Hepatic stellate cell (primary cell): ENCODE measurements around the gene LSM2.
"Not testable (repeated sequence)": the region's sequence is repeated elsewhere in the genome, so short reads cannot be mapped to it uniquely, and the experiment has no call there.

Experiments
- DNase-seq: peaks from one replicate; pipeline ENCODE4 v3.0.0; 2011; ENCODE audit warnings: low spot score

LSM2 gene

DNA sequence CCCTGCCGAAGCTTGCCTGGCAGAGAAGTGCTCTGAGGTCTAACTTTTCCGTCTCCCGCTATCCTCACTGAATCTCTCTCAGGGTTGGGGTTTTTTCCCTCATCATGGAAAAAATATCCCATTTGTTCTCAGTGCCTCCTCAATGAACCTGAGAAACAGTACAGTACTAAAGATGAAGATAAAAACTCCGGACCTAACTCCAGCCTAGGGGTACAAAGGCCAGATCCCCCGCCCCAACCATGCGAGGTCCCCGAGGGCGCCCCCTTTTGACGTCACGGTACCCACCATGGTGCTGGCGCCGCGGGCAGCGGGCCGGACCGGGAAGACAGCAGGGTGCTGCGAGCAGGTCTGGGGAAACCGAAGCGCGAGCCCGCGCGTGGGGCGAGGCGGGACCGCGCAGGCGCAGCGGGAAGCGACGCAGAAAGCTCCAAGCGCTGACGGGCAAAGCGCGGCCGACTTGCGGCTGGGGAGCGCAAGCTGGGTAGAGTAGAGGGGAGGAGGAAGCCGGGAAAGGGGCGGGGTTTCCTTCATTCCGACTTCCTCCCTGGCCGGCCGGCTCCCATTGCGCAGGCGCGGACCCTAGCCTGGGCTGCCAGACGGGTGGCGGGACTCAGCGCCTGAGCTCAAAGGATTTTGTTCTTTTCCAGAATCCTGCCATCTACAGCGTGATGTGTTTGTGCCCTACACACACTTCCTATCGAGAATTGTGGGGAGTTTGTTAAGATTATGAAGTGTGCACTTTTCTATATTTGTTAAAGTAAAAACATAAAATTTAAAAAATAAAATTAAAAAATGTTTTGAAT is at the start of gene LSM2:
Gene LSM2 (minus strand): TSS at position 497 of the 803 bp plus-strand sequence. CDS start 209 bp downstream, at position 288.
- peak; percentile 99 for DNase-seq

DNA sequence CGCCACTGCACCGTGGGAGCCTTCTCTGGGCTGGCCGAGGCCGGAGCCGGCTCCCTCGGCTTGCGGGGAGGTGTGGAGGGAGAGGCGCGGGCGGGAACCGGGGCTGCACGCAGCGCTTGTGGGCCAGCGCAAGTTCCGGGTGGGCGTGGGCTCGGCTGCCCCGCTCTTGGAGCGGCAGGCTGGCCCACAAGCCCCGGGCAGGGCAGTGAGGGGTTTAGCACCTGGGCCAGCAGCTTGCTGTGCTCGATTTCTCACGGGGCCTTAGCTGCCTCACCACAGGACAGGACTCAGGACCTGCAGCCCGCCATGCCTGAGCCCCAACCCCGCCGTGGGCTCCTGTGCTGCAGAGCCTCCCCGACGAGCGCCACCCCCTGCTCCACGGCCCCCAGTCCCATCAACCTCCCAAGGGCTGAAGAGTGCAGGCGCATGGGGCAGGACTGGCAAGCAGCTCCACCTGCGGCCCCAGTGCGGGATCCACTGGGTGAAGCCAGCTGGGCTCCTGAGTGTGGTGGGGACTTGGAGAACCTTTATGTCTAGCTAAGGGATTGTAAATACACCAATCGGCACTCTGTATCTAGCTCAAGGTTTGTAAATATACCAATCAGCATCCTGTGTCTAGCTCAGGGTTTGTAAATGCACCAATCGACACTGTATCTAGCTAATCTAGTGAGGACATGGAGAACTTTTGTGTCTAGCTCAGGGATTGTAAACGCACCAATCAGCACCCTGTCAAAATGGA is 45.4 kb upstream of the LSM2 start:
- DNase-seq: not testable (repeated sequence)

DNA sequence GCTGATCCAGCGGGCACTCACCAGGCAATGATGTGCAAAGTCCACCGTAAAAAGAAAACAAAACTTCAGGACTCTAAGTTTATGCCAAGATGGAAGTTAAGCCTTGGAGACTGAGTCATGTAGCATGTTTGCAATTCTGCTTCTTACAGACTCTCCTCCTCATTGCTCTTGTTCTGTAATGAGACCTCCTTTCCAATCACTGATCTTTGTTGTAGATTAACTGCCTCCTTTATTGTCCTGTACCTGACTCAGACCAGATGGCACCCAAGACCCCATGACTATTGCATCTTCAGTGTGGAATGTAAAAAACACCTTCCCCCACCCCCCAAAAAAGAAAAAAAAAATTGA is 44.7 kb upstream of the LSM2 start:
- DNase-seq: no peak

DNA sequence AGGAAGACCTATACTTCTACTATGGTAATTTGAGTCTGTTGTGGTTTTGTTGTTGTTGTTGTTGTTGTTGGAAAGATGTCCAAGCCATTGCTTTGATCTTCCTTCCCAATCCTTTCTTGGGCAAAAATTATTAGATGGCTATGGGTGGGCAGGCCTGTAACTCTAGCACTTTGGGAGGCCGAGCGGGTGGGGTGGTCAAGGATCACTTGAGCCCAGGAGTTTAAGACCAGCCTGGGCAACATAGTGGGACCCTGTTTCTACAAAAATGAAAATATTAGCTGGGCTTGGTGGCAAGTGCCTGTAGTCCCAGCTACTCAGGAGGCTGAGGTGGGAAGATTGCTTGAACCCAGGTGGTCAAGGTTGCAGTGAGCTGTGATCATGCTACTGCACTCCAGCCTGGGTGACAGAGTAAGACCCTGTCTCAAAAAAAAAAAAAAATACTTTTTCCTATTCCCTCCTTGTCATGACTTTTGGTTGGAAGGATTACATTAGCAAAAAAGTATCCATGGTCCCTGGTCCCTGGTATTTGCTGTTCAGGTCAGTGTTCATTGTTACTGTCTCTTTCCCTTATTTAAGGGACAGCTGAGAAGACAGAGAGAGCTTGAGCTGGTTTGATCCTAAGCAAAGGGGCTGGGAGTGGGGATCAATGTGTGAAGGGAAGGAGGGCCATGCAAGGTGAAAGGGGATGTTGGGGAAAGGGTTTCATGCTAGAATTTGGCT is 44.2 kb upstream of the LSM2 start:
- no peak for DNase-seq

DNA sequence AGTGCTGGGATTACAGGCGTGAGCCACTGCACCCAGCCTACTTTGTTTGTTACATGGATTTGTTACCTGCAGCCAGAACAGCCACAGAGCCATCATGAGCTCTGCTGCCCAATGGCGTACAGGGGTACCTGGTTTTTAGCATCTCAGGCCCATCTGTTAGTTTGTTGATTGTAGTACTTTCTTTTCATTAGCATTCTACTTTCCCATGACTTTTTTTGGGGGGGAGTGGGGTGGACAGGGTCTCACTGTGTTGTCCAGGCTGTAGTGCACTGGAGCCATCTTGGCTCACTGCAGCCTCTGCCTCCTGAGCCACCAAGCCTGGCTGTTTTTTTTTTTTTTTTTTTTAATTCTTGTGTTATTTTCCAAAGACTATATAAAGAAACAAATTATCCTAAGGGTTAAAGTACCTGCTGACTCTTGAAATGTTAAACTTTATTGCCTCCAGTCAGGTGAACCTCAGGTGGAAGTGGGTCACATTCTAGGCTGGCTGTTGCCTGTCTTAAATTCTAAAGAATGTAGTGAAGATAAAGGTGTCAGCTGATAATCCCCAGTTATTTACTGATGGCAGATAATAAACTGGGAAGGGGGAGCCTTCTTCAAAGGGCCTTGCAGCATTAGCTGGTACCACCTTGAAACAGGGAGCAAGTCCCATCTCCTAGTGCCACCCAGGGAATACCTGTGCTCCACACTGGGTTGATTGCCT is 40.7 kb upstream of the LSM2 start:
- no peak for DNase-seq

DNA sequence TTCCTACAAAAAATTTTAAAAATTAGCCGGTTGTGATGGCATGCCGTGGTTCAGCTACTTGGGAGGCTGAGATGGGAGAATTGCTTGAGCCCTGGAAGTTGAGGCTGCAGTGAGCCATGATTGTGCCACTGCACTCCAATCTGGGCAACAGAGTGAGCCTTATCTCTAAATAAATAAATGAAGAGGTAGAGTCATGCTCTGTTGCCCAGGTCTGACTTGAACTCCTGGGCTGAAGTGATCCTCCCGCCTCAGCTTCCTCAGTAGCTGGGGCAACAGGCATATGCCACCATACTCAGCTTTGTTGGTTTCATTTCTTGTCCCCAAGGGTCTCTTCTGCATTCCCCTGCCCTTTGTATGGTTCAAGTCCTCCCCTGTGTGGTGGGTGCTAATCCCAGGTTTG is 37.7 kb upstream of the LSM2 start:
- no peak for DNase-seq

DNA sequence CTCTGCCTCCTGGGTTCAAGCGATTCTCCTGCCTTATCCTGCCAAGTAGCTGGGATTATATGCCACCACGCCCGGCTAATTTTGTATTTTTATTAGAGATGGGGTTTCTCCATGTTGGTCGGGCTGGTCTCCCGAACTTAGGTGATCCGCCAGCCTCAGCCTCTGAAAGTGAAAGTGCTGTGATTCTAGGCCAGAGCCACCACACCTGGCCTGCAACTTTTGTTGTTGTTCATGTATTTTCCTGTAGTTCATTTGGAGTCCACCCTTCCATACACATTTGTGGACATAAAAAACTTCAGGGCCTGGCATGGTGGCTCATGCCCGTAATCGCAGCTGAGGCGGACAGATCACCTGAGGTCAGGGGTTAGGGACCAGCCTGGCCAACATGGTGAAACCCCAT is 35.3 kb upstream of the LSM2 start:
- no peak for DNase-seq

DNA sequence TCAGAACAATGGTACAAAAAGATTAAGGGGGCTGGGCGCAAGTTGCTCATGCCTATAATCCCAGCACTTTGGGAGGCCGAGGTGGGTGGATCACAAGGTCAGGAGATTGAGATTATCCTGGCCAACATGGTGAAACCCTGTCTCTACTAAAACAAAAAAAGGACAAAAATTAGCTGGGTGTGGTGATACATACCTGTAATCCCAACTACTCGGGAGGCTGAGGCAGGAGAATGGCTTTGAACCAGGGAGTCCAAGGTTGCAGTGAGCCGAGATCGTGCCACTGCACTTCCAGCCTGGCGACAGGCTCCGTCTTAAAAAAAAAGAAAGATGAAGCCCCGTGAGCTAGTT is 33.0 kb upstream of the LSM2 start:
- not testable (repeated sequence) for DNase-seq

DNA sequence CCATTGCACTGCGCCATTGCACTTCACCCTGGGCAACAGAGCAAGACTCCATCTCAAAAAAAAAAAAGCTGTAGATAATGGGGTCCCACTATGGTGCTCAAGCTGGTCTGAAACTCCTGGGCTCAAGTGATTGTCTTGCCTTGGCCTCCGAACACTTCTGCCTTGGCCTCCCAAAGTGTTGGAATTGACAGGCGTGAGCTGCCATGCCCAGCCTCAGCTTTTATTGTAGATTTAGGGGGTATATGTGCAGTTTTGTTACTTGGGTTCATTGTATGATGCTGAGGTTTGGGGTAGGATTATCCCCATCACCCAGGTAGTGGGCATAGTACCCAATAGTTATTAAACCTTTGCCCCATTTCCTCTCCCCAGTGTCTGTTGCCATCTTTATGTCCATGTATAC is 32.2 kb upstream of the LSM2 start:
- DNase-seq: no peak

DNA sequence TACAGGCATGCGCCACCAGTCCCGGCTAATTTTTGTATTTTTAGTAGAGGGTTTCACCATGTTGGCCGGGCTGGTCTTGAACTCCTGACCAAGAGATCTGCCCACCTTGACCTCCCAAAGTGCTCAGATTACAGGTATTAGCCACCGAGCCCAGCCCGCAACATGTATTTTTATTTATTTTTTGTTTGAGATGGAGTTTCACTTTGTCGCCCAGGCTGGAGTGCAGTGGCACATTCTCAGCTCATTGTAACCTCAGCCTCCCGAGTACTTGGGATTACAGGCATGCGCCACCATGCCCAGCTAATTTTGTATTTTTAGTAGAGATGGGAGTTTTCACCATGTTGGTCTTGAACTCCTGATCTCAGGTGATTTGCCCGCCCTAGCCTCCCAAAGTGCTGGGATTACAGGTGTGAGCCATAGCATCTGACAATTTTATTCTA is 31.4 kb upstream of the LSM2 start:
- not testable (repeated sequence) for DNase-seq

DNA sequence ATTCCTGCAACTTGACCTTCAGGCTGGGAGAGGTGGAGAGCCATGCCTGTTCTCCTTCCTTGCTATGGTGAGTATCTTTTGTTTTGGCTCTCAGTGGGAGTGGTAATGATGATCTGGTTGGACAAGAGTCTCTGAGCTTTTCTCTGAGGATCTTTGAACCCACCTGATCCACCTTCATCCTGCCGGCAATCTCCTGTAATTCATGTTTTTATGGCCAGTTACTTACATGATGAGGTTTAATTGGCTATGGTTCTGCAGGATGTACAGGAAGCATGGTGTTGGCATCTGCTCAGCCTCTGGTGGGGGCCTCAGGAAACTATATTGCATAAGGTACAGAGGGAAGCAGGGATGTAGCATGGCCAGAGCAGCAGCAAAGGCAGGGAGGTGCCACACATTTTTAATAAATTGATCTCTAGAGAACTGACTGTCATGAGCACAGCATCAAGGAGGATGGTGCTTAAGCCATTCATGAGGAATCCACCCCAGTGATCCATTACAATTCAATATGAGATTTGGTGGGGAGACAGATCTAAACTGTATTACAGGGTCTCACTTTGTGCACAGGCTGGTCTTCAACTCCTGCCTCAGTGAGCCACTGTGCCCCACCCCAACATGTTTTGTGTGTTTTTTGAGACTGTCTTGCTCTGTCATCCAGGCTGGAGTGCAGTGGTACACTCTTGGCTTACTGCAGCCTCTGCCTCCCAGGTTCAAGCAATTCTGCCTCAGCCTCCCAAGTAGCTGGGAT is 30.8 kb upstream of the LSM2 start:
- no peak for DNase-seq

DNA sequence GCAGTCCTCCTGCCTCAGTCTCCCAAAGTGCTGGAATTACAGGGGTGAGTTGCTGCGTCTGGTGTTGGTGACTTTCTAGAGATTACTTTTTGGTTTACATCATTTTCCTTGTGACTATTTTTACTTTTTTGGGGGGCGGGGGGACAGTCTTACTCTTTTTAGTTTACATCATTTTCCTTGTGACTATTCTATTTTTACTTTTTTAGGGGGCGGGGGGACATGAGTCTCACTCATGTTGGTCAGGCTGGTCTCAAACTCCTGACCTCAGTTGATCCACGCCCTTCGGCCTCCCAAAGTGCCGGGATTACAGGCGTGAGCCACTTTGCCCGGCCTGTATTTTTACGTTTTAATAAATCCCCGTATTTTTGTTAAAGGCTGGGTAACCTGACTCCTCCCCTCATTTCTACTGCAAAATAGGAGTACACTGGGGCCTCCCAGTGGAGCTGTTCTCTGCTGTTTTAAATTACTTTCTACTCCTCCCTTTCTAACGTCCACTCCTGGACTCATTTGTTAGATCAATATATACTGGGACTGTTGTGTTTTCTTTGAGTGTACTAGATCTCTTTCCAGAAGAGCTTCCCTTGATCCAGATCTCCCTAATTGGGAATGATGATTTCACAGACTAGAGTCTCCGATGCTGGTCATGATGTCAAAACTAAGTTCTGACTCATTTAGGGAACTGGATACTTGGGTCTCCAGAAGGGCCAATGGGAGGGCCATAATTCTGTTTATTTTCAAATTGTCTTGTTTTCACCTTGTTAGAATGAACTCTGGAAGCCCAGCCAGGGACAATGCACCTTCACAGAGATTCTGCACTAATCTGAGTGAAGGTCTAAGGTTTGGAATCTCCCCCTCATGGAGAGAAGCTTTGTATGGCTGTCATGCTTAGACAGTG is 30.0 kb upstream of the LSM2 start:
- peak; percentile 53 for DNase-seq

DNA sequence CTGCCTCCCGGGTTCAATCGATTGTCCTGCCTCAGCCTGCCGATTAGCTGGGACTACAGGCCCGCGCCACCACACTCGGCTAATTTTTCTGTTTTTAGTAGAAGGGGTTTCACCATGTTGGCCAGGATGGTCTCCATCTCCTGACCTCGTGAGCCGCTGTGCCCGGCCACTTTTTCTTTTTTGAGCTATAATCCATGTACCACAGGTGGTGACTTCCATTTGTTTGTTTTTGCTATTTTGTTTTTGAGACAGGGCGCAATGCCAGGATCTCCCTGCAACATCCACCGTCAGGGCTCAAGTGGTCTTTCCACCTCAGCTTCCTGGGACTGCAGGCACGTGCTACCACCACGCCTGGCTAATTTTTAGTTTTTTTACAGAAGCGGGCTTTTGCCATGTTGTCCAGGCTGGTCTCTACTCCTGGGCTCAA is 29.3 kb upstream of the LSM2 start:
- no peak for DNase-seq

DNA sequence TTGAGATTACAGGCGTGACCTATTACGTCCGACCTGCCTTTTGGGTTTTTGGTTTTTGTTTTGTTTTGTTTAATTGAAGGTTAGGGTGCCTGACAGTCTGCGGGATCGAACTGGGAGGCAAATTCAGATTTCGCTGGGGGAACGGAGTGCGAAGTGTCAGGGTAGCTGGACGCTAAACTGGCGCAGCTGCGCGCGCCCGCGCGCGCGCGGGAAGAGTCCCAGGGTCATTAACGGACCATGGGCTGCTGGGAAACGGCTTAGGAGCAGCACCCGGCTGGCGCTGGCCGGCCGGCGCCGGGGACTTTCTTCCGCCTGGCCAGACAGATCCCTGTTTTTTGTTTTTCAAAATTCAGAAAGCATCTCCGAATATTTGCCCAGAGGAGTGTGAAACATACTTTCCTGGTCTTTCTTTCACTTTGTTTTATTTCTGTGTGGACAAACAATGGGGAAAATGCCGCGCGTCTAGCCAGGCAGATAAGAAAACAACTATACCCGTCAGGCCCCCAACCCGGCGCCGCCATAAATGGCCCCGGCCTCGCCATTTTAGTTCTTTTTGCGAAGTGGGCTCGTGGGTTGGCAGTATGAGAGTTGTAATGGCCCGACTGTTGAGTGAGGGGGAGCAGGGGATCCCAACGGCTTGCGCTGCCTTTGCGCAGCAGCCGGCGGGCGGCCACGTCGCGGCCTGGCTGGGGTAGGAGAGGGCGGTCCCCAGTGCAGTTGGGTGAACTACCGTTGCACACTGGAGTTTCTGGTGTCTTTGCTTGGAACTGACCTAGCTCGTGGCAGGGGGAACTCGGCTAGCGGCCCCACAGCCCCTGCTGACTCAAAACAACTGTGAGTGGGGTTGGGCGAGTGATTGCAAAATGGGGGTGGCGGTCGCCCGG is 27.8 kb upstream of the LSM2 start:
- peak; percentile 93 for DNase-seq

DNA sequence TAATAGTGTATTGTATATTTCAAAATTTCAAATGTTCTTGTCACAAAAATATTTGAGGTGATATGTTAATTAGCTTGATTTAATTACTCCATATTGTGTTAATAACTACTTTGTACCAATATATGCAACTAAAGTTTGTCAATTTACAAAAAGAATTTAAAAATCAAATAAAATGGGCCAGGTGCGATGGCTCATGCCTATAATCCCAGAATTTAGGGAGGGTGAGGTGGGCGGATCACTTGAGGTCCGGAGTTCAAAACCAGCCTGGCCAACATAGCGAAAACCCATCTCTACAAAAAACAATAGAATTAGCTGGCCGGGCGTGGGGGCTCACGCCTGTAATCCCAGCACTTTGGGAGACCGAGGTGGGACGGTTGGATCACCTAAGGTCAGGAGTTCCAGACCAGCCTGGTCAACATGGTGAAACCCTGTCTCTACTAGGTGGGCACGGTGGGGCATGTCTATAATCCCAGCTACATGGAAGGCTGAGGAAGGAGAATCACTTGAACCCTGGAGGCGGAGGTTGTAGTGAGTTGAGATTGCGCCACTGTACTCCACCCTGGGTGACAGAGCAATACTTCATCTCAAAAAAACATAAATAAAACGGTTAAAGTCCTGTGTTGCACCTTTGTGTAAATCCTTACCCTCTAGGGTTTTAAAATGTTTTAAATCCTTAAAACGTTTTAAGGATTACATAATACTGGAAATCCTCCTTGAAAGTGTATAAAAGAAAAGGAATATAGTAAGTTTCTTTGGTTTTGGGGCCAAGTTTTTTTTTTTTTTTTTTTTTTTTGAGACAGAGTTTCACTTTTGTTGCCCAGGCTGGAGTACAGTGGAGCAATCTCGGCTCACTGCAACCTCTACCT is 24.8 kb upstream of the LSM2 start:
- no peak for DNase-seq

DNA sequence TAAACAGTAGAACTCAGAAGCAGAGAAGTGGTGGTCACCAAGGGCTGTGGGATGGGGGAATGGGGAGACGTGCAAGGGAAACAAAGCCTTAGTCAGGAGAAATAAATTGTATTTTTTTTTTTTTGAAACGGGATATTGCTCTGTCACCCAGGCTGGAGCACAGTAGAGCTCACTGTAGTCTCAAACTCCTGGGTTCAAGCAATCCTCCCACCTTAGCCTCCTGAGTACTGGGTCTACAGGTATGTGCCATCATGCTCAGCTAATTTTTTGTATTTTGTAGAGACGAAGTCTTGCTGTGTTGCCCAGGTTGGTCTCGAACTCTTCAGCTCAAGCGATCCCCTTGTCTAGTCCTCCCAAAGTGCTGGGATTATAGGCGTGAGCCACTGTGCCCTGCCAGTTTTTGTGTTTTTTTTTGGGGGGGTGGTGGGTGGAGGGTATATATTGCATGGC is 24.1 kb upstream of the LSM2 start:
- no peak for DNase-seq

DNA sequence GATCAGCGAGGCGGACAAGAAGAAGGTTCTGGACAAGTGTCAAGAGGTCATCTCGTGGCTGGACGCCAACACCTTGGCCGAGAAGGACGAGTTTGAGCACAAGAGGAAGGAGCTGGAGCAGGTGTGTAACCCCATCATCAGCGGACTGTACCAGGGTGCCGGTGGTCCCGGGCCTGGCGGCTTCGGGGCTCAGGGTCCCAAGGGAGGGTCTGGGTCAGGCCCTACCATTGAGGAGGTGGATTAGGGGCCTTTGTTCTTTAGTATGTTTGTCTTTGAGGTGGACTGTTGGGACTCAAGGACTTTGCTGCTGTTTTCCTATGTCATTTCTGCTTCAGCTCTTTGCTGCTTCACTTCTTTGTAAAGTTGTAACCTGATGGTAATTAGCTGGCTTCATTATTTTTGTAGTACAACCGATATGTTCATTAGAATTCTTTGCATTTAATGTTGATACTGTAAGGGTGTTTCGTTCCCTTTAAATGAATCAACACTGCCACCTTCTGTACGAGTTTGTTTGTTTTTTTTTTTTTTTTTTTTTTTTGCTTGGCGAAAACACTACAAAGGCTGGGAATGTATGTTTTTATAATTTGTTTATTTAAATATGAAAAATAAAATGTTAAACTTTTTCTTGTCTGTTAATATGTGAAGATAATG is 23.0 kb upstream of the LSM2 start:
- DNase-seq: peak; percentile 49
